GM23338 (cell line): Measurements from ENCODE around the gene CCNF.

ENCODE experiments used
- CREB1 ChIP-seq: fragments of 250-450 bp; sonication (Bioruptor Pico); IDR thresholded peaks from 2 replicates; pipeline ENCODE4 v1.5.0; 2020; ENCODE audit warnings: low read depth, mild to moderate bottlenecking, moderate library complexity
- CTCF ChIP-seq, 2 experiments: fragments of 200-600 bp in 1 of 2; sonication (generic) in 1 of 2; conservative IDR thresholded peaks; 2 replicates each; pipeline versions ENCODE4 v1.5.1 to v1.6.1; 2016 to 2017; ENCODE audit warnings: antibody characterized with exemption in 2 of 2, low read depth in 2 of 2, mild to moderate bottlenecking in 2 of 2, moderate library complexity in 1 of 2
- EZH2 ChIP-seq: fragments of 200-600 bp; sonication (generic); IDR thresholded peaks from one replicate; pipeline ENCODE4 v1.8.0; 2017; ENCODE audit warnings: antibody characterized with exemption, mild to moderate bottlenecking, low read depth; ENCODE audit not compliant: unreplicated experiment
- EZH2phosphoT487 ChIP-seq: fragments of 200-600 bp; sonication (generic); IDR thresholded peaks from one replicate; pipeline ENCODE4 v1.8.1; 2018; ENCODE audit warnings: antibody characterized with exemption; ENCODE audit not compliant: unreplicated experiment
- JUNB ChIP-seq: IDR thresholded peaks from one replicate; pipeline ENCODE4 v1.6.1; 2016; ENCODE audit warnings: antibody characterized with exemption; ENCODE audit not compliant: unreplicated experiment
- NANOG ChIP-seq: IDR thresholded peaks from 2 replicates; pipeline ENCODE4 v1.6.1; 2016; ENCODE audit warnings: antibody characterized with exemption, borderline replicate concordance
- POLR2AphosphoS5 ChIP-seq: IDR thresholded peaks from 2 replicates; pipeline ENCODE4 v1.6.1; 2016; ENCODE audit warnings: antibody characterized with exemption, low read depth
- ZNF331 ChIP-seq: fragments of 250-450 bp; sonication (Bioruptor Pico); IDR thresholded peaks from 2 replicates; pipeline ENCODE4 v1.5.0; 2020; ENCODE audit warnings: low read depth, mild to moderate bottlenecking, moderate library complexity
- TF ChIP-seq, protein P1 (sequence below): fragments of 250-450 bp; sonication (Bioruptor Pico); IDR thresholded peaks from 2 replicates; pipeline ENCODE4 v1.5.0; 2020; ENCODE audit warnings: mild to moderate bottlenecking, moderate library complexity
- TF ChIP-seq, protein P2 (sequence below): IDR thresholded peaks from one replicate; pipeline ENCODE4 v1.6.1; 2018; ENCODE audit warnings: antibody characterized with exemption; ENCODE audit not compliant: unreplicated experiment
- TF ChIP-seq, protein P3 (sequence below): IDR thresholded peaks from 2 replicates; pipeline ENCODE4 v1.6.1; 2016; ENCODE audit warnings: antibody characterized with exemption

DNA sequence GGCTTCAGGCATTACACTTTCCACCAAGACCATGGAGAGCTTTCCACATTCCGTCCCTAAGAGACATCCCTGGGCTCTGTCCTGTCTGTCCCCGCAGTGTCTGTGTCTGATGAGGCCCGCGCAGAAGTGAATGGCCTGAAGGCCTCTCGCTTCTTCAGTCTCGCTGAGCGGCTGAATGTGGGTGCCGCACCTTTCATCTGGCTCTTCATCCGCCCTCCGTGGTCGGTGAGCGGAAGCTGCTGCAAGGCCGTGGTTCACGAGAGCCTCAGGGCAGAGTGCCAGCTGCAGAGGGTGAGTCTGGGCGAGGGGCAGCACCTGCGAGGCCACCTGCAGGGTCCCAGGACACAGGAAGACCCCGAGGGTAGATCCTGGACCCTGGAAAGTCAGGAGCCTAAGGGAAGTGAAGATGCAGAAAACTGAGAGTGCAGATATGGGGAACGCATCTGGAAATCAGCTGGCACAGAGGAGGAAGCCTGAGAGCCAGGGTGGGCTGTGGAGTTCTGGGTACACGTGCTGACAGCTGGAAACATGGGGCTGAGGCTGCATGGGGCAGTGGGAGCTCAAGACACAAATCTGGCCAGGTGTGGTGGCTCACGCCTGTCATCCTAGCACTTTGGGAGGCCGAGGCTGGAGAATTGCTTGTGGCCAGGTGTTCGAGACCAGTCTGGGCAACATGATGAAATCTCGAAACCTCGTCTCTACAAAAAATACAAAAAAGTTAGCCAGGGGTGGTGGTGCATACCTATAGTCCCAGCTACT, 8.0 kb downstream of the CCNF start:
- TF ChIP-seq EZH2phosphoT487 (no peak), CTCF (conservative IDR thresholded peaks at IDR 0.05; ENCODE audit: low read depth in 2 of 2) (no peak), EZH2 (no peak), POLR2AphosphoS5 (no peak), NANOG (no peak), JUNB (no peak), CREB1 (CRISPR knock-in tag) (no peak), ZNF331 (no peak)
- TF ChIP-seq, protein P1, sequence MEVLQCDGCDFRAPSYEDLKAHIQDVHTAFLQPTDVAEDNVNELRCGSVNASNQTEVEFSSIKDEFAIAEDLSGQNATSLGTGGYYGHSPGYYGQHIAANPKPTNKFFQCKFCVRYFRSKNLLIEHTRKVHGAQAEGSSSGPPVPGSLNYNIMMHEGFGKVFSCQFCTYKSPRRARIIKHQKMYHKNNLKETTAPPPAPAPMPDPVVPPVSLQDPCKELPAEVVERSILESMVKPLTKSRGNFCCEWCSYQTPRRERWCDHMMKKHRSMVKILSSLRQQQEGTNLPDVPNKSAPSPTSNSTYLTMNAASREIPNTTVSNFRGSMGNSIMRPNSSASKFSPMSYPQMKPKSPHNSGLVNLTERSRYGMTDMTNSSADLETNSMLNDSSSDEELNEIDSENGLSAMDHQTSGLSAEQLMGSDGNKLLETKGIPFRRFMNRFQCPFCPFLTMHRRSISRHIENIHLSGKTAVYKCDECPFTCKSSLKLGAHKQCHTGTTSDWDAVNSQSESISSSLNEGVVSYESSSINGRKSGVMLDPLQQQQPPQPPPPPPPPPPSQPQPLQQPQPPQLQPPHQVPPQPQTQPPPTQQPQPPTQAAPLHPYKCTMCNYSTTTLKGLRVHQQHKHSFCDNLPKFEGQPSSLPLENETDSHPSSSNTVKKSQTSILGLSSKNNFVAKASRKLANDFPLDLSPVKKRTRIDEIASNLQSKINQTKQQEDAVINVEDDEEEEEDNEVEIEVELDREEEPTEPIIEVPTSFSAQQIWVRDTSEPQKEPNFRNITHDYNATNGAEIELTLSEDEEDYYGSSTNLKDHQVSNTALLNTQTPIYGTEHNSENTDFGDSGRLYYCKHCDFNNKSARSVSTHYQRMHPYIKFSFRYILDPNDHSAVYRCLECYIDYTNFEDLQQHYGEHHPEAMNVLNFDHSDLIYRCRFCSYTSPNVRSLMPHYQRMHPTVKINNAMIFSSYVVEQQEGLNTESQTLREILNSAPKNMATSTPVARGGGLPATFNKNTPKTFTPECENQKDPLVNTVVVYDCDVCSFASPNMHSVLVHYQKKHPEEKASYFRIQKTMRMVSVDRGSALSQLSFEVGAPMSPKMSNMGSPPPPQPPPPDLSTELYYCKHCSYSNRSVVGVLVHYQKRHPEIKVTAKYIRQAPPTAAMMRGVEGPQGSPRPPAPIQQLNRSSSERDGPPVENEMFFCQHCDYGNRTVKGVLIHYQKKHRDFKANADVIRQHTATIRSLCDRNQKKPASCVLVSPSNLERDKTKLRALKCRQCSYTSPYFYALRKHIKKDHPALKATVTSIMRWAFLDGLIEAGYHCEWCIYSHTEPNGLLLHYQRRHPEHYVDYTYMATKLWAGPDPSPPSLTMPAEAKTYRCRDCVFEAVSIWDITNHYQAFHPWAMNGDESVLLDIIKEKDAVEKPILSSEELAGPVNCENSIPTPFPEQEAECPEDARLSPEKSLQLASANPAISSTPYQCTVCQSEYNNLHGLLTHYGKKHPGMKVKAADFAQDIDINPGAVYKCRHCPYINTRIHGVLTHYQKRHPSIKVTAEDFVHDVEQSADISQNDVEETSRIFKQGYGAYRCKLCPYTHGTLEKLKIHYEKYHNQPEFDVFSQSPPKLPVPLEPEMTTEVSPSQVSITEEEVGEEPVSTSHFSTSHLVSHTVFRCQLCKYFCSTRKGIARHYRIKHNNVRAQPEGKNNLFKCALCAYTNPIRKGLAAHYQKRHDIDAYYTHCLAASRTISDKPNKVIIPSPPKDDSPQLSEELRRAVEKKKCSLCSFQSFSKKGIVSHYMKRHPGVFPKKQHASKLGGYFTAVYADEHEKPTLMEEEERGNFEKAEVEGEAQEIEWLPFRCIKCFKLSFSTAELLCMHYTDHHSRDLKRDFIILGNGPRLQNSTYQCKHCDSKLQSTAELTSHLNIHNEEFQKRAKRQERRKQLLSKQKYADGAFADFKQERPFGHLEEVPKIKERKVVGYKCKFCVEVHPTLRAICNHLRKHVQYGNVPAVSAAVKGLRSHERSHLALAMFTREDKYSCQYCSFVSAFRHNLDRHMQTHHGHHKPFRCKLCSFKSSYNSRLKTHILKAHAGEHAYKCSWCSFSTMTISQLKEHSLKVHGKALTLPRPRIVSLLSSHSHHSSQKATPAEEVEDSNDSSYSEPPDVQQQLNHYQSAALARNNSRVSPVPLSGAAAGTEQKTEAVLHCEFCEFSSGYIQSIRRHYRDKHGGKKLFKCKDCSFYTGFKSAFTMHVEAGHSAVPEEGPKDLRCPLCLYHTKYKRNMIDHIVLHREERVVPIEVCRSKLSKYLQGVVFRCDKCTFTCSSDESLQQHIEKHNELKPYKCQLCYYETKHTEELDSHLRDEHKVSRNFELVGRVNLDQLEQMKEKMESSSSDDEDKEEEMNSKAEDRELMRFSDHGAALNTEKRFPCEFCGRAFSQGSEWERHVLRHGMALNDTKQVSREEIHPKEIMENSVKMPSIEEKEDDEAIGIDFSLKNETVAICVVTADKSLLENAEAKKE (CRISPR knock-in tag) = no peak
- TF ChIP-seq, protein P2, sequence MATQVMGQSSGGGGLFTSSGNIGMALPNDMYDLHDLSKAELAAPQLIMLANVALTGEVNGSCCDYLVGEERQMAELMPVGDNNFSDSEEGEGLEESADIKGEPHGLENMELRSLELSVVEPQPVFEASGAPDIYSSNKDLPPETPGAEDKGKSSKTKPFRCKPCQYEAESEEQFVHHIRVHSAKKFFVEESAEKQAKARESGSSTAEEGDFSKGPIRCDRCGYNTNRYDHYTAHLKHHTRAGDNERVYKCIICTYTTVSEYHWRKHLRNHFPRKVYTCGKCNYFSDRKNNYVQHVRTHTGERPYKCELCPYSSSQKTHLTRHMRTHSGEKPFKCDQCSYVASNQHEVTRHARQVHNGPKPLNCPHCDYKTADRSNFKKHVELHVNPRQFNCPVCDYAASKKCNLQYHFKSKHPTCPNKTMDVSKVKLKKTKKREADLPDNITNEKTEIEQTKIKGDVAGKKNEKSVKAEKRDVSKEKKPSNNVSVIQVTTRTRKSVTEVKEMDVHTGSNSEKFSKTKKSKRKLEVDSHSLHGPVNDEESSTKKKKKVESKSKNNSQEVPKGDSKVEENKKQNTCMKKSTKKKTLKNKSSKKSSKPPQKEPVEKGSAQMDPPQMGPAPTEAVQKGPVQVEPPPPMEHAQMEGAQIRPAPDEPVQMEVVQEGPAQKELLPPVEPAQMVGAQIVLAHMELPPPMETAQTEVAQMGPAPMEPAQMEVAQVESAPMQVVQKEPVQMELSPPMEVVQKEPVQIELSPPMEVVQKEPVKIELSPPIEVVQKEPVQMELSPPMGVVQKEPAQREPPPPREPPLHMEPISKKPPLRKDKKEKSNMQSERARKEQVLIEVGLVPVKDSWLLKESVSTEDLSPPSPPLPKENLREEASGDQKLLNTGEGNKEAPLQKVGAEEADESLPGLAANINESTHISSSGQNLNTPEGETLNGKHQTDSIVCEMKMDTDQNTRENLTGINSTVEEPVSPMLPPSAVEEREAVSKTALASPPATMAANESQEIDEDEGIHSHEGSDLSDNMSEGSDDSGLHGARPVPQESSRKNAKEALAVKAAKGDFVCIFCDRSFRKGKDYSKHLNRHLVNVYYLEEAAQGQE = no peak
- TF ChIP-seq, protein P3, sequence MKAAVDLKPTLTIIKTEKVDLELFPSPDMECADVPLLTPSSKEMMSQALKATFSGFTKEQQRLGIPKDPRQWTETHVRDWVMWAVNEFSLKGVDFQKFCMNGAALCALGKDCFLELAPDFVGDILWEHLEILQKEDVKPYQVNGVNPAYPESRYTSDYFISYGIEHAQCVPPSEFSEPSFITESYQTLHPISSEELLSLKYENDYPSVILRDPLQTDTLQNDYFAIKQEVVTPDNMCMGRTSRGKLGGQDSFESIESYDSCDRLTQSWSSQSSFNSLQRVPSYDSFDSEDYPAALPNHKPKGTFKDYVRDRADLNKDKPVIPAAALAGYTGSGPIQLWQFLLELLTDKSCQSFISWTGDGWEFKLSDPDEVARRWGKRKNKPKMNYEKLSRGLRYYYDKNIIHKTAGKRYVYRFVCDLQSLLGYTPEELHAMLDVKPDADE = no peak
